Measurements from ENCODE around the gene FGD3.
"Not testable (repeated sequence)": the region's sequence is repeated elsewhere in the genome, so short reads cannot be mapped to it uniquely, and the experiment has no call there.

Gene FGD3, protein sequence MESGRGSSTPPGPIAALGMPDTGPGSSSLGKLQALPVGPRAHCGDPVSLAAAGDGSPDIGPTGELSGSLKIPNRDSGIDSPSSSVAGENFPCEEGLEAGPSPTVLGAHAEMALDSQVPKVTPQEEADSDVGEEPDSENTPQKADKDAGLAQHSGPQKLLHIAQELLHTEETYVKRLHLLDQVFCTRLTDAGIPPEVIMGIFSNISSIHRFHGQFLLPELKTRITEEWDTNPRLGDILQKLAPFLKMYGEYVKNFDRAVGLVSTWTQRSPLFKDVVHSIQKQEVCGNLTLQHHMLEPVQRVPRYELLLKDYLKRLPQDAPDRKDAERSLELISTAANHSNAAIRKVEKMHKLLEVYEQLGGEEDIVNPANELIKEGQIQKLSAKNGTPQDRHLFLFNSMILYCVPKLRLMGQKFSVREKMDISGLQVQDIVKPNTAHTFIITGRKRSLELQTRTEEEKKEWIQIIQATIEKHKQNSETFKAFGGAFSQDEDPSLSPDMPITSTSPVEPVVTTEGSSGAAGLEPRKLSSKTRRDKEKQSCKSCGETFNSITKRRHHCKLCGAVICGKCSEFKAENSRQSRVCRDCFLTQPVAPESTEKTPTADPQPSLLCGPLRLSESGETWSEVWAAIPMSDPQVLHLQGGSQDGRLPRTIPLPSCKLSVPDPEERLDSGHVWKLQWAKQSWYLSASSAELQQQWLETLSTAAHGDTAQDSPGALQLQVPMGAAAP

DNA sequence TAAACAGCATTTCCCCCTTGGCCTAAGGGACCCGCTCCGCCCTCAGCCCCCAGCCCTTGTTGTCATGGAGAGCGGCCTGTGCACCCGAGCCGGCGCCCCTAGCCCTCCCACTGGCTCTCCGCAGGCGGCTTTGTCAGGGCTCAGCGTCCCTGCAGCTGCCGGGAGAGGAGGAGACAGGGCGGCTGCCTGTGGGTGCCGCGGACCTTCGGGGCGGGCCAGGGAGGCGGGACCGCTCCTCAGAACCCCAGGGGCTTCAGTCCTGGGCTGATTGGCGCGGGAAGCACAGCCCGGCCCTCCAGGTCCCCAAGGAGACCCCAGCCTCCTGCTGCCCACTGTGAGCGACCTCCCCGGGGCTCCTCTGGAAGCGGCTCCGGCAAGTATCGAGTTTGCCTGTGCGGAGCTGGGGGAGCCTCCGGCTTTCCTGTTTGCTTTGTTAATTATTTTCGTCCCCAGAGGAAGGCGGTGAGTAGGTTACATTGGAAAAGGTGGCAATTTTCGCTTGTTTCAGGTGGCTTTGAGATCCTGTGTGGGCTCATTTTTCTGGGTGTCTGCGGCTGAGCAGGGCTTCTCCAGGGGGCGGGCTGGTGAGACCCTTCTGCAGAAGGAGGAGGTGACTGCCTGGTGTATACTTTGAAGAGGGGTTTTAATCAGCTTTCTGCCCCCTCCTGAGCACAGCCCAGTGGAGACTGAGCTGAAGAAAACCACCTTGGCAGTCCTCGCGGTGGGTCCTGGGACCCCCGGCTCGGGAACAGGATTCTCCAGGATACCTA, at the start of gene FGD3:
FGD3 (plus strand) TSS at position 256 of the 770 bp plus-strand sequence. CDS start 28,734 bp downstream, outside the sequence.
- no peak for DNase-seq

DNA sequence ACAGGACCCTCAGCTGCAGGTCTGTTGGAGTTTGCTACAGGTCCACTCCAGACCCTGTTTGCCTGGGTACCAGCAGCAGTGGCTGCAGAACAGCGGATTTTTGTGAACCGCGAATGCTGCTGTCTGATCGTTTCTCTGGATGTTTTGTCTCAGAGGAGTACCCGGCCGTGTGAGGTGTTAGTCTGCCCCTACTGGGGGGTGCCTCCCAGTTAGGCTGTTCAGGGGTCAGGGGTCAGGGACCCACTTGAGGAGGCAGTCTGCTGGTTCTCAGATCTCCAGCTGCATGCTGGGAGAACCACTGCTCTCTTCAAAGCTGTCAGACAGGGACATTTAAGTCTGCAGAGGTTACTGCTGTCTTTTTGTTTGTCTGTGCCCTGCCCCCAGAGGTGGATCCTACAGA, 42.2 kb upstream of the FGD3 start:
- DNase-seq = not testable (repeated sequence)

- no peak for DNase-seq
These were observed 35.5 kb upstream of the FGD3 start for GRCh38 chr9:92911511-92912475.

DNA sequence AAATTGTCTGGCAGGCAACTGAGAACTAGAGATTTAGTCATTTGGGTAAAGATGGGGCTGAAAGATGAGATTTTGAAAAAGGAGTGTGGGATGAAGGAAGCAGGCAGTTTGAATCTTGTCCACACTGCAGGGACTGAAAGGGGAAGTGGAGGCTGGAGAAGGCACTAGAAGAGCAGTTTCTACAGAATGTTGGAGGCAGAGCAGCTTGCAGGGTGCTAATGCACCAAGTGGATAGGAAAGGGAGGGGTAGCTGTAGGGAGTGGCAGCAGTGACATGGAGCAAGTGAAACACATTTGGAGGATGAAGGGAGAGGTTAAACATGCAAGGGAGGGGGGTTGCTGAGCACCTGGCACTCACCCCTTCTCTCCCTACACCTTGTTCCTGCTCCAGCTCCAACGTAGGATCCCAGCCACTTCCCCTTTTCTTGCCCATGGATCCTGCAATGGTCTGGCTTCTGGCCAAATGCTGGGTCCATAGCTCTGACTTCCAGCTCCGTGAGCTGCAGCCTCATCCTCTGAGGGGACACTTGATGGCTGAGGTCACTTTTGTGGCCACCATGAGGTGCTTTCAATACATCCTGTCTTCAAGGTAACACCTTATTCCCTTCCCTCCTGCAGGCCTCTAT, 30.0 kb upstream of the FGD3 start:
- no peak for DNase-seq

GRCh38 chr9:92920437-92920836, 26.9 kb upstream of the FGD3 start:
- no peak for DNase-seq

DNA sequence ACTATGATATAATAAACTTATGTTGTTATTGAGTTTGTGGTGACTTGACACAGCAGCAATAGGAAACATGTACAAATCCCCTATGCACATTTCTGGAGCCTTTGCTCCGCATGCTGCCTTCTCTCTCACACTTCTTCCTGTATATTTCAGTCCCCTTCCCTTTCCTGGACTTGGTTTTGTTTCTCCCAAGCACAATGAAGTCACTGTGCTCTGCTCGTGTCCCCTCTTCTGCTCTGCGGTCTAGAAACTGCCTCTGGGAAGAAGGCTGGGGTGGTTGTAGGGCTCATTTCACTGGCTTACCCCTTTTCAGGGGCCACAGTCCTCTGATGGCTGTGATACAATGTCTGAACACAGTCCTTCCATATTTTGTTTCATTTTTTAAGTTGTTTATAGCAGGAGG, 15.7 kb upstream of the FGD3 start:
- DNase-seq = no peak

DNA sequence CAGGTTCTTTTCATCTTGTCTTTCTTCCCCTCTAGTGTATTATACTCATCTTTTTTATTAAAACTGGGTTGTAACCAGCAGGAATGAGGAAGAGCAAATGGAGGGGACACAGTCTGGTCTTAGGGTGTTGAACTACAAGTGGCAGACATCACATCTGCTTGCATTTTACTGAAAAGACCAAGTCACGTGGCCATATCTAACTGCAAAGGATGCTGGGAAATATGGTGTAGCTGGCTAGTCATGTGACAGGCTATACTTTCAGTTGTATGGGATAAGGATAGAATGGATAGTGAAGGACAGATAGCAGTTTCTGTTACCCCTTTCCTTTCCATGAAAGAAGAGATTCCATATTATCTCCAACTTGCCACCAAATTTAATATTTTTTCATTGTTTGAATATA, 13.0 kb upstream of the FGD3 start:
- DNase-seq = no peak

DNA sequence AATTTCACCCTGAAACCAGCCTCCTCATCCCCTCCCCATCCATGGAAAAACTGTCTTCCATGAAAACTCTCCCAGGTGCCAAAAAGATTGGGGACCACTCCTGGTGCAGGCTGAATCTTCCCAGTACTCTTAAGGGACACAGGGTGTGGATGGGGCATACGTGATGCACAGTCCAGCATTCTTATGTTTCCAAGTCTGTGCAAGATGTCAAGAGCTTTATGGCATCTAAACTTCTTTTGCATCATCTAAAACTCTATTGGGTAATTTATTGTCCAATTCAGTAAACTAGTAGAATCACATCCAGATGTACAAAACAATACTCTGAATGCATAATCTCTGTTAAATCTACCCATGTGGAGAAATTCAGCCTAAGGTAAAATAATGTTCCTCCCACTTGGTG, 9.3 kb upstream of the FGD3 start:
- no peak for DNase-seq

GRCh38 chr9:92941861-92942260, 5.5 kb upstream of the FGD3 start:
- DNase-seq = no peak

GRCh38 chr9:92942688-92943616, 4.4 kb upstream of the FGD3 start:
- no peak for DNase-seq

DNA sequence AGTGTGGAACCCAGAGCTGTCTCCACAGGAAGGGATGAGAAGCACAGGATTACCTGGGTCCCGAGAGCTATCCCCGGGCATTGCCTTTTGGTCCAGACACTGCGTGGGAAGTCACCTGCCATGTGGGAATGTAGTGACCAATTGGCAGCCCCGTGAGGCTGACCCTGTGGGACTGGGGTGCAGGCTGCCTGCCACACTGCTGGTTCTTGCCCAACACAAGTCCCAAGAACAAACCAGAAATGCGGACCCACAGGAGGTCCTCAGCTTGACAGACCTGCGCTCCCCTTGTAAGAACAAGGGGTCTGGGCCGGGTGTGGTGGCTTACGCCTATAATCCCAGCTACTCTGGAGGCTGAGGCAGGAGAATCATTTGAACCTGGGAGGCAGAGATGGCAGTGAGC, 2.4 kb upstream of the FGD3 start:
- no peak for DNase-seq

DNA sequence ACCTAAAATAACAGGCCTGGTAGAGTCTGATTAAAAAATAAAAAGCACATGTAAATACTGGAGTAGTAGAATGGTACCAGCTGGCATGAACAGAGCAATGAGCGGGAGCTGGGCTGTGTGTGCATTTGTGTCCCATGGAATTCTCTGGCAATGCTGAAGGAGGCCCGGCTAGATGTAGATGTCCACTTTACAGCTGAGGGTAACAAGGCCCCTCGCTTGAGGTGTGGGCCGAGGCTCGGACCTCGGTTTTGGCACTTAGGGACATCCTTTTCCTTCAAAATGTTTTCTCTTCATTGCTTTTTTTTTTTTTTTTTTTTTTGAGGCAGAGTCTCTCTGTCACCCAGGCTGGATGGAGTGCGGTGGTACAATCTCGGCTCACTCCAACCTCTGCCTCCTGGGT, 1.5 kb upstream of the FGD3 start:
- DNase-seq = no peak

- DNase-seq = no peak
These were observed 763 bp downstream of the FGD3 start for GRCh38 chr9:92948038-92948534.

DNA sequence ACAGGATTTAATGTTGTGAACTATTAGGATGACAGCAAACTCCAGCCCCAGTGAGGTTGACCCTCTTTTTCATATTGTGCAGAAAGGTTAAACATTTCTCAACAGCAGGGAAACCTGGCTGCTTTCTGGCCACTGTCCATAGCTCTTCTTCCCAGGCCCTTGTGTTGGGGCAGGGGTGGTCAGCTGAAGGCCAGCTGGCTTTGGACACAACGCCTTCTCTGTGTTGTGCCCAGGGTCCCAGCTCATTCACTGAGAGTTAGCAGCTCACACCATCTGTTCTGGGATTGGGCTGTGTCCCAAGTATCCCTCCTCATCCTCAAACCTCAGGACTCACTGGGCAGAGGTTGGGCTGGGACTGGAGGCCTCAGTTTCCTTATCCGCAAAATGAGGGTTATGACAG, 1.3 kb downstream of the FGD3 start:
- DNase-seq = no peak

GRCh38 chr9:92949266-92949982, 2.1 kb downstream of the FGD3 start:
- DNase-seq = no peak

GRCh38 chr9:92950359-92950955, 3.1 kb downstream of the FGD3 start:
- DNase-seq = no peak

- no peak for DNase-seq
These were observed 5.7 kb downstream of the FGD3 start for GRCh38 chr9:92952906-92953610.

- peak; percentile 90 for DNase-seq
These were observed 6.9 kb downstream of the FGD3 start for GRCh38 chr9:92954049-92954861.
